ENCODE data around the gene SLC35D1. TPM values are rescaled to one million over a fixed set of nuclear protein-coding genes. Genes with fewer than 3 reads are reported as not detected.

The SLC35D1 gene
- 15.5 and 19.4 TPM in 2 replicates for total RNA-seq

DNA sequence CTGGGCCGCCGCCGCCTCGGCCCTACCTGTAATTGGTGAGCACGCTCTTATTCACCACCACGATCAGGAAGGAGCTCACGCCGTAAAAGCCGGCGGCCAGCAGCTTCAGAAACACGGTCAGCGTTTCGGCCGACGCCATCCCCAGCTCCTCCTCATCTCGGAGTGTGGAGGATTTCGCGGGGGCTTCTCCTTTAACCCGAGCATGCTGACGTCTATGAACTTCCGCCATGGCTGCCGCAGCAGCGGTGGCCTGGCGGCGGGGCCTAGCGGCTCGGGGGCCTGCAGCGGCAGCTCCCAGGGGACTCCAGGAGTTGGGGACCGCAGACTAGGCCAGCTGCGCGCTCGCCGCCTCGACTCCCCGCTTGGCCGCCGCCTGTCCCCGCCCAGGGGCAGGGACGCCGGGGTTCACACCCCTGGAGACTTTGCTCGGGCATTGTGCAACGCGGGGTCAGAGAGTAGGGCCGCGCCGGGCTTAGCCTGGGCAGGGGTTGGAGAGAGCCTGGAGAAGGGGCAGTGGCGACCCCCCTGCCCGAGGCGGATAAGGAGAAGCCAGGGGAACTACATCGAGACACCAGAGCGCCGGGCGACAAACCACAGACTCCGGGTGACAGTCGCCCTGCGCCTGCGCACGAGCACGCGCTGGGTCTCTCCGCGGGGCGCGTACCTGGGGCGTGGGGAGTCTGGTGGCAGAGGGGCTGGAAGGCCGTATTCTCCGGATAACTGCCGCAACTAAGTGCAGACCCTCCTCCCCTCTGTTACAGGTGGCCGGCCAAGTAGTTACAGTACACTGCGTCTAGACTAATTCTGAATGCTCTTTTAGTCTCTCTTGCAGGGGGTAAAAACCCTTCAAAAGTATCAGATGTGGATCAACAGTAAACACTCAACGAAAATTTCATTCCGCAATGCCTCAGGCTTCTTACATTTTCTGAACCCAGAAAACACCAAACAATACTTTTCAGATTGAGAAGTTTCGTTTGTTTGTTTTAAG lies at the start of gene SLC35D1:
TSS of gene SLC35D1 (minus strand) at position 364 of the 988 bp plus-strand sequence. CDS start at position 229, 135 bp downstream.

Other genes with a start within 250 kb of the SLC35D1 start
- gene DNAI4, start 129.3 kb downstream of the SLC35D1 start, total RNA-seq = 5.4 and 20.0 TPM in 2 replicates
- gene MIER1, start 129.2 kb downstream of the SLC35D1 start, total RNA-seq = 34.1 and 42.0 TPM in 2 replicates
- not detected in 2 replicates for gene C1orf141, start 80.8 kb upstream of the SLC35D1 start, total RNA-seq
- under 0.01 TPM in 1 of 2 replicates, not detected in the other for gene IL23R, start 112.3 kb upstream of the SLC35D1 start, total RNA-seq